Measurements from ENCODE around the gene MAML3.

DNA sequence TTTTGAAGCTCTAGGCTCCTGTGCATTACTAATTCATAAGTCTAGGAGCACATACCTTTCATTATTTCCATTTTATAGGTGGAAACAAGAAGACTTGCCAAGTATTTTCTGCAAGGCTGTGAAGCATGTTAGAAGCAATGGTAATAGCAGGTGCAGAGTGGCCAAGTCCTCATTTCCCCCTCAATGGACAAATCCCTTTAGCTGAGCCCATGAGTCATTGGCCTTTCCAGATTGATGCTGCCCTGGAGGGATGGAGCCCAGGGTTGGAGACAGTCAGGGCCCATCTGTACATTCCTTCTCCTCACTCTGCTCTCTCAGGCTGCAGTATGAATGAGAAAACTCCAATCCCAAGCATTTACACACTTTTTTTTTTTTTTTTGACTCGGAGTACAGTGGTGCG is 481.8 kb downstream of the MAML3 start:
- TF ChIP-seq POLR2A (IDR thresholded peaks at IDR 0.05; ENCODE audit: insufficient read depth in 1 of 2, low read depth in 2 of 2, low read length in 2 of 2) = no peak
- no peak for TF ChIP-seq TEF (CRISPR knock-in tag; IDR thresholded peaks at IDR 0.05)
- TF ChIP-seq EZH2 (conservative IDR thresholded peaks at IDR 0.05; ENCODE audit: low read depth, low read length) = no peak
- TF ChIP-seq, protein P1, sequence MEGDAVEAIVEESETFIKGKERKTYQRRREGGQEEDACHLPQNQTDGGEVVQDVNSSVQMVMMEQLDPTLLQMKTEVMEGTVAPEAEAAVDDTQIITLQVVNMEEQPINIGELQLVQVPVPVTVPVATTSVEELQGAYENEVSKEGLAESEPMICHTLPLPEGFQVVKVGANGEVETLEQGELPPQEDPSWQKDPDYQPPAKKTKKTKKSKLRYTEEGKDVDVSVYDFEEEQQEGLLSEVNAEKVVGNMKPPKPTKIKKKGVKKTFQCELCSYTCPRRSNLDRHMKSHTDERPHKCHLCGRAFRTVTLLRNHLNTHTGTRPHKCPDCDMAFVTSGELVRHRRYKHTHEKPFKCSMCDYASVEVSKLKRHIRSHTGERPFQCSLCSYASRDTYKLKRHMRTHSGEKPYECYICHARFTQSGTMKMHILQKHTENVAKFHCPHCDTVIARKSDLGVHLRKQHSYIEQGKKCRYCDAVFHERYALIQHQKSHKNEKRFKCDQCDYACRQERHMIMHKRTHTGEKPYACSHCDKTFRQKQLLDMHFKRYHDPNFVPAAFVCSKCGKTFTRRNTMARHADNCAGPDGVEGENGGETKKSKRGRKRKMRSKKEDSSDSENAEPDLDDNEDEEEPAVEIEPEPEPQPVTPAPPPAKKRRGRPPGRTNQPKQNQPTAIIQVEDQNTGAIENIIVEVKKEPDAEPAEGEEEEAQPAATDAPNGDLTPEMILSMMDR (CRISPR knock-in tag; IDR thresholded peaks at IDR 0.05) = no peak
- no peak for TF ChIP-seq HOXA3 (CRISPR knock-in tag; IDR thresholded peaks at IDR 0.05)
- no peak for TF ChIP-seq ELF4 (CRISPR knock-in tag; IDR thresholded peaks at IDR 0.05; ENCODE audit: borderline replicate concordance)

All from HepG2 (cell line).